Mucosa of descending colon (tissue), 3 donors: ENCODE results near the gene STK25. TPM values are rescaled to one million over a fixed set of nuclear protein-coding genes. Genes with fewer than 3 reads are reported as not detected.

ENCODE experiments used
- ATAC-seq: fragments of 200-7000 bp; cut with Tn5 transposase; one replicate; pipeline ENCODE4 v1.9.1; 2020; ENCODE audit warnings: mild to moderate bottlenecking, moderate library complexity
- DNase-seq, 3 donors: peaks; one replicate each; pipeline ENCODE4 v3.0.0-alpha.2; 2020
- H3K36me3 ChIP-seq: fragments of 200-600 bp; one replicate; pipeline ENCODE4 v1.8.0; 2021; ENCODE audit warnings: low read depth, mild to moderate bottlenecking
- H3K4me1 ChIP-seq: fragments of 200-600 bp; one replicate; pipeline ENCODE4 v1.8.0; 2021; ENCODE audit warnings: low read depth, mild to moderate bottlenecking
- H3K4me3 ChIP-seq: fragments of 200-600 bp; one replicate; pipeline ENCODE4 v1.8.0; 2021; ENCODE audit warnings: mild to moderate bottlenecking
- H3K9me3 ChIP-seq: fragments of 200-600 bp; one replicate; pipeline ENCODE4 v1.8.0; 2021; ENCODE audit warnings: mild to moderate bottlenecking
- CTCF ChIP-seq: fragments of 200-600 bp; IDR thresholded peaks from one replicate; pipeline ENCODE4 v1.8.0; 2022; ENCODE audit warnings: antibody characterized with exemption, mild to moderate bottlenecking
- intact Hi-C, 2 donors: fragments of 100-400 bp; cut with DNase I in 1 of 2; cut with micrococcal nuclease in 1 of 2; formaldehyde crosslinking; loops; one replicate each; pipeline versions ENCODE4 v1.11.0 to v1.11.1; 2022; cut with DNase I, micrococcal nuclease
- total RNA-seq, 3 donors: library from RNA; stranded (reverse); fragmentation: NEBNext Ultra II Directional in 2 of 3; extraction: Animal tissue kit (Norgen Biotek cat#: 25700) in 2 of 3; gene quantifications; one replicate each; pipeline versions ENCODE4 v1.2.1 to v1.2.4, GENCODE V29; 2021 to 2023
- donor health status: DM: no; HTN: no; CAD: no; lungs with moderate emphysema.
- donor health status: DM: no; HTN: no; CAD: no.
- donor health status: DM: no; HTN: yes; CAD: no.

Gene STK25
- total RNA-seq, 3 donors from 2014 or later: 89.8 to 137 (median 129) TPM

GRCh38 chr2:241496003-241496707 is 12.2 kb downstream of the STK25 start:
- TF ChIP-seq CTCF: no peak
- Histone ChIP-seq H3K36me3 (no peaks in the 10 kb centered on the region), H3K4me3 (no peak overlapping the region), H3K9me3 (no peaks in the 10 kb centered on the region), H3K4me1 (peaks cover 24% of the 10 kb centered on the region)
- intact Hi-C loops: no loop called here
- DNase-seq (peak in 1 of 3 donors; percentile 49), ATAC-seq (no peak)

GRCh38 chr2:241495172-241496002 is 13.0 kb downstream of the STK25 start:
- H3K4me3 ChIP-seq: no peak overlapping the region
- no peak for TF ChIP-seq CTCF
- DNase-seq: no peak
- intact Hi-C loops: no loop called here
- ATAC-seq: no peak
- no peaks in the 10 kb centered on the region for H3K9me3 ChIP-seq
- no peaks in the 10 kb centered on the region for H3K36me3 ChIP-seq
- peaks cover 28% of the 10 kb centered on the region for H3K4me1 ChIP-seq

- intact Hi-C loops: no loop called here
- Histone ChIP-seq H3K36me3 (no peaks in the 10 kb centered on the region), H3K4me1 (peaks cover 37% of the 10 kb centered on the region), H3K4me3 (no peak overlapping the region), H3K9me3 (no peaks in the 10 kb centered on the region)
- ATAC-seq (peak; percentile 27), DNase-seq (peak in 2 of 3 donors; percentile 52 to 56)
- TF ChIP-seq CTCF: no peak
Observed at GRCh38 chr2:241494311-241494908, 14.0 kb downstream of the STK25 start.

GRCh38 chr2:241493092-241493491 is 15.3 kb downstream of the STK25 start:
- no peaks in the 10 kb centered on the region for H3K9me3 ChIP-seq
- H3K36me3 ChIP-seq: no peaks in the 10 kb centered on the region
- H3K4me1 ChIP-seq: peaks cover 38% of the 10 kb centered on the region
- no peak for TF ChIP-seq CTCF
- intact Hi-C loops: no loop called here
- H3K4me3 ChIP-seq: no peak overlapping the region
- ATAC-seq (no peak), DNase-seq (no peak)

GRCh38 chr2:241492174-241492565 is 16.2 kb downstream of the STK25 start:
- no peak for TF ChIP-seq CTCF
- no peak for ATAC-seq
- Histone ChIP-seq H3K4me1 (peaks cover 38% of the 10 kb centered on the region), H3K9me3 (no peaks in the 10 kb centered on the region), H3K36me3 (no peaks in the 10 kb centered on the region), H3K4me3 (no peak overlapping the region)
- intact Hi-C loops: no loop called here
- DNase-seq: no peak
